ENCODE data around the gene DIO3.

Gene DIO3

GRCh38 chr14:101573289-101573688, 12.0 kb downstream of the DIO3 start:
- Histone ChIP-seq H3K4me2 (ENCODE audit: low read length) (no peak overlapping the region), H3K4me1 (ENCODE audit: control insufficient read depth, low read length) (peaks cover 15% of the 10 kb centered on the region), H3K9me3 (ENCODE audit: control insufficient read depth, insufficient read depth, low read length) (no peaks in the 10 kb centered on the region), H3K4me3 (ENCODE audit: low read length) (no peak overlapping the region), H3K79me2 (ENCODE audit: control insufficient read depth, low read length) (no peaks in the 10 kb centered on the region), H4K20me1 (ENCODE audit: control insufficient read depth, insufficient read depth, low read depth, low read length) (no peaks in the 10 kb centered on the region), H3F3A (ENCODE audit: control insufficient read depth, insufficient read depth) (no peaks in the 10 kb centered on the region), H3K27ac (ENCODE audit: low read depth, low read length) (no peak overlapping the region), H3K27me3 (ENCODE audit: control insufficient read depth, low read length) (no peaks in the 10 kb centered on the region), H3K36me3 (ENCODE audit: control insufficient read depth, low read length) (no peaks in the 10 kb centered on the region), H3K9me2 (replicated peaks; ENCODE audit: control insufficient read depth, low read length) (no peaks in the 10 kb centered on the region)
- TF ChIP-seq CTCF (IDR thresholded peaks at IDR 0.05; ENCODE audit: low read depth, low read length, poor library complexity, severe bottlenecking) (no peak), EZH2phosphoT487 (IDR thresholded peaks at IDR 0.05; ENCODE audit: borderline replicate concordance, low read length) (no peak)

- H3K27me3 ChIP-seq (ENCODE audit: control insufficient read depth, low read length): peaks cover 10% of the 10 kb centered on the region
- no peaks in the 10 kb centered on the region for H3F3A ChIP-seq (ENCODE audit: control insufficient read depth, insufficient read depth)
- no peak overlapping the region for H3K27ac ChIP-seq (ENCODE audit: low read depth, low read length)
- H3K9me2 ChIP-seq (replicated peaks; ENCODE audit: control insufficient read depth, low read length): no peaks in the 10 kb centered on the region
- H3K4me3 ChIP-seq (ENCODE audit: low read length): no peak overlapping the region
- peaks cover 2% of the 10 kb centered on the region; the same call in 1 of the 2 replicates for H3K4me1 ChIP-seq (ENCODE audit: control insufficient read depth, low read length)
- H3K4me2 ChIP-seq (ENCODE audit: low read length): no peak overlapping the region
- TF ChIP-seq EZH2phosphoT487 (IDR thresholded peaks at IDR 0.05; ENCODE audit: borderline replicate concordance, low read length) (no peak), CTCF (IDR thresholded peaks at IDR 0.05; ENCODE audit: low read depth, low read length, poor library complexity, severe bottlenecking) (no peak)
- no peaks in the 10 kb centered on the region for H4K20me1 ChIP-seq (ENCODE audit: control insufficient read depth, insufficient read depth, low read depth, low read length)
- H3K36me3 ChIP-seq (ENCODE audit: control insufficient read depth, low read length): no peaks in the 10 kb centered on the region
- H3K9me3 ChIP-seq (ENCODE audit: control insufficient read depth, insufficient read depth, low read length): no peaks in the 10 kb centered on the region
- no peaks in the 10 kb centered on the region for H3K79me2 ChIP-seq (ENCODE audit: control insufficient read depth, low read length)
Measured at GRCh38 chr14:101575581-101575980, 14.3 kb downstream of the DIO3 start.

- Histone ChIP-seq H3K4me3 (ENCODE audit: low read length) (no peak overlapping the region), H3K4me2 (ENCODE audit: low read length) (no peak overlapping the region), H3K9me2 (replicated peaks; ENCODE audit: control insufficient read depth, low read length) (no peaks in the 10 kb centered on the region), H3K4me1 (ENCODE audit: control insufficient read depth, low read length) (no peaks in the 10 kb centered on the region), H3K36me3 (ENCODE audit: control insufficient read depth, low read length) (no peaks in the 10 kb centered on the region), H3K27me3 (ENCODE audit: control insufficient read depth, low read length) (peaks cover 10% of the 10 kb centered on the region), H3F3A (ENCODE audit: control insufficient read depth, insufficient read depth) (no peaks in the 10 kb centered on the region), H3K79me2 (ENCODE audit: control insufficient read depth, low read length) (no peaks in the 10 kb centered on the region), H3K9me3 (ENCODE audit: control insufficient read depth, insufficient read depth, low read length) (no peaks in the 10 kb centered on the region), H3K27ac (ENCODE audit: low read depth, low read length) (no peak overlapping the region), H4K20me1 (ENCODE audit: control insufficient read depth, insufficient read depth, low read depth, low read length) (no peaks in the 10 kb centered on the region)
- no peak for TF ChIP-seq EZH2phosphoT487 (IDR thresholded peaks at IDR 0.05; ENCODE audit: borderline replicate concordance, low read length)
- no peak for TF ChIP-seq CTCF (IDR thresholded peaks at IDR 0.05; ENCODE audit: low read depth, low read length, poor library complexity, severe bottlenecking)
Measured at GRCh38 chr14:101577221-101577909, 16.1 kb downstream of the DIO3 start.
